GM12878 (cell line): ENCODE data around the gene THSD4. TPM values are rescaled to one million over a fixed set of nuclear protein-coding genes. Genes with fewer than 3 reads are reported as not detected.

Experiments
- ATAC-seq: fragments of 200-7000 bp; cut with Tn5 transposase; 3 replicates; pipeline ENCODE4 v1.9.1; 2020; ENCODE audit warnings: mild to moderate bottlenecking, moderate library complexity
- BruUV-seq: library from RNA; stranded (reverse); fragments of 400-500 nt; replicated peaks from 2 replicates; lab custom pipeline; 2021; lab: Mats Ljungman, UMichigan
- CTCF ChIA-PET: fragments of 300-600 bp; sonication (Branson Sonifier 250); formaldehyde crosslinking; extraction: SDS; loops from one replicate; lab custom pipeline; 2021; ENCODE audit warnings: inconsistent platforms; lab: Yijun Ruan, JAX
- POLR2A ChIA-PET: fragments of 350-600 bp; formaldehyde crosslinking; extraction: SDS; loops from one replicate; lab custom pipeline; 2021; ENCODE audit warnings: inconsistent platforms; lab: Charles Lee
- RAD21 ChIA-PET: fragments of 300-600 bp; sonication (Branson Sonifier 250); formaldehyde crosslinking; loops from one replicate; lab custom pipeline; 2023; ENCODE audit warnings: antibody characterized with exemption; ENCODE audit not compliant: unreplicated experiment; lab: Charles Lee
- SMC1A ChIA-PET: fragments of 300-600 bp; sonication (Branson Sonifier 250); formaldehyde crosslinking; loops from one replicate; lab custom pipeline; 2023; ENCODE audit not compliant: unreplicated experiment, uncharacterized antibody; lab: Charles Lee
- DNase-seq: peaks from one replicate; pipeline ENCODE4 v3.0.0-alpha.2; 2011; ENCODE audit warnings: low read depth, low spot score
- FAIRE-seq: peaks from 3 replicates; lab custom pipeline; 2011; peaks lifted over from hg19 to GRCh38; lab: Jason Lieb, UNC
- H2AFZ ChIP-seq: 2 replicates; pipeline ENCODE4 v1.6.0; 2011; ENCODE audit warnings: low read depth, low read length, control low read depth; ENCODE audit not compliant: control insufficient read depth
- H3K27ac ChIP-seq: 2 replicates; pipeline ENCODE4 v1.5.1; 2011; ENCODE audit warnings: control low read depth; ENCODE audit not compliant: control insufficient read depth, insufficient read depth
- H3K27me3 ChIP-seq, 2 experiments: replicated peaks in 1 of 2; 2 replicates each; pipeline versions ENCODE4 v1.6.0 to v1.6.1; 2011; ENCODE audit warnings: low read length in 1 of 2; ENCODE audit not compliant: control insufficient read depth in 2 of 2, insufficient read depth in 2 of 2
- H3K36me3 ChIP-seq, 2 experiments: 2 replicates each; pipeline ENCODE4 v1.5.1; 2011; ENCODE audit warnings: low read length in 1 of 2; ENCODE audit not compliant: control insufficient read depth in 2 of 2, insufficient read depth in 2 of 2
- H3K4me1 ChIP-seq: 2 replicates; pipeline ENCODE4 v1.6.1; 2011; ENCODE audit warnings: mild to moderate bottlenecking, low read length, moderate library complexity, mixed read lengths; ENCODE audit not compliant: control insufficient read depth, insufficient read depth
- H3K4me2 ChIP-seq: 2 replicates; pipeline ENCODE4 v1.6.0; 2011; ENCODE audit warnings: control low read depth; ENCODE audit not compliant: control insufficient read depth, insufficient read depth
- H3K4me3 ChIP-seq: fragments of 200-600 bp; sonication (generic); 2 replicates; pipeline ENCODE4 v1.5.1; 2016
- H3K79me2 ChIP-seq: 2 replicates; pipeline ENCODE4 v1.6.0; 2011; ENCODE audit warnings: low read length; ENCODE audit not compliant: control insufficient read depth, insufficient read depth
- H3K9ac ChIP-seq: 2 replicates; pipeline ENCODE4 v1.8.0; 2011; ENCODE audit warnings: low read length, control low read depth, mixed read lengths; ENCODE audit not compliant: control insufficient read depth, insufficient read depth
- H3K9me3 ChIP-seq: replicated peaks from 3 replicates; pipeline ENCODE4 v1.5.1; 2011; ENCODE audit warnings: mild to moderate bottlenecking, low read length; ENCODE audit not compliant: control insufficient read depth, insufficient read depth
- H4K20me1 ChIP-seq: 2 replicates; pipeline ENCODE4 v1.6.0; 2011; ENCODE audit not compliant: control insufficient read depth, insufficient read depth
- HDAC2 ChIP-seq: fragments of 200-600 bp; sonication (generic); IDR thresholded peaks from 2 replicates; pipeline ENCODE4 v1.6.1; 2017
- NBN ChIP-seq: fragments of 450-650 bp; IDR thresholded peaks from 2 replicates; pipeline ENCODE4 v1.6.1; 2016
- RB1 ChIP-seq: fragments of 450-650 bp; formaldehyde crosslinking; IDR thresholded peaks from 2 replicates; pipeline ENCODE4 v1.6.1; 2017; ENCODE audit warnings: mild to moderate bottlenecking, borderline replicate concordance
- RUNX3 ChIP-seq: IDR thresholded peaks from 2 replicates; pipeline ENCODE4 v1.6.1; 2012; ENCODE audit warnings: low read length, inconsistent platforms
- SMAD5 ChIP-seq: IDR thresholded peaks from 2 replicates; pipeline ENCODE4 v1.6.1; 2016; ENCODE audit warnings: antibody characterized with exemption, low read depth
- STAT1 ChIP-seq: fragments of 450-650 bp; conservative IDR thresholded peaks from 2 replicates; pipeline ENCODE4 v1.6.1; 2014; ENCODE audit warnings: antibody characterized with exemption, mild to moderate bottlenecking
- TAF1 ChIP-seq: IDR thresholded peaks from 2 replicates; pipeline ENCODE4 v1.6.1; 2011; ENCODE audit warnings: mild to moderate bottlenecking, low read depth, low read length, borderline replicate concordance
- TBL1XR1 ChIP-seq: IDR thresholded peaks from 2 replicates; pipeline ENCODE4 v1.6.1; 2012; ENCODE audit warnings: low read depth, low read length, improper control_type of control experiment
- WGBS: methylation state at CpG from one replicate; pipeline ENCODE4 v1.1.6; 2016; ENCODE audit warnings: low lambda C conversion rate; ENCODE audit not compliant: insufficient replicate concordance, insufficient coverage; ENCODE audit errors: missing lambda C conversion rate; 5-methylcytosine and 5-hydroxymethylcytosine counted together
- in situ Hi-C: fragments of 300-500 bp; cut with MboI; formaldehyde crosslinking; loops from 9 replicates; pipeline ENCODE4 v1.14.3; 2018; ENCODE audit warnings: mixed read lengths
- intact Hi-C: fragments of 100-400 bp; cut with micrococcal nuclease; formaldehyde crosslinking; loops from one replicate; pipeline ENCODE4 v1.14.2; 2022; ENCODE audit not compliant: unreplicated experiment
- polyA plus RNA-seq, 11 experiments: library from polyadenylated mRNA; depleted of rRNA in 4 of 11; unstranded in 6 of 11; stranded (reverse) in 5 of 11; fragments of >200 nt; fragmentation: Nextera tagmentation in 4 of 11; fragmentation: Illumina TruSeq in 1 of 11; extraction: Ambion mirVana in 4 of 11; extraction: Trizol in 1 of 11; gene quantifications; 1 replicate in 1 of 11; 2 replicates in 10 of 11; pipeline versions ENCODE4 v1.2.1 to v1.2.3, GENCODE V29; 2011 to 2016; ENCODE audit warnings: inconsistent platforms in 2 of 11, missing spikeins in 2 of 11, low read depth in 1 of 11
- total RNA-seq, 4 experiments: library from RNA; depleted of rRNA in 3 of 4; stranded (reverse); fragments of >200 nt in 3 of 4; fragmentation: Illumina TruSeq in 1 of 4; extraction: Trizol in 1 of 4; gene quantifications; 2 replicates each; pipeline versions ENCODE4 v1.2.1 to v1.2.3, GENCODE V29; 2013 to 2021
- TF ChIP-seq, protein P1 (sequence below): fragments of 450-650 bp; IDR thresholded peaks from 2 replicates; pipeline ENCODE4 v1.6.1; 2017; ENCODE audit warnings: mild to moderate bottlenecking, moderate library complexity
- TF ChIP-seq, protein P2 (sequence below): fragments of 450-650 bp; IDR thresholded peaks from 2 replicates; pipeline ENCODE4 v1.6.1; 2017; ENCODE audit warnings: mild to moderate bottlenecking
- TF ChIP-seq, protein P3 (sequence below): fragments of 450-650 bp; IDR thresholded peaks from 2 replicates; pipeline ENCODE4 v1.6.1; 2017; ENCODE audit warnings: mild to moderate bottlenecking, low read depth, inconsistent platforms; ENCODE audit not compliant: poor library complexity, severe bottlenecking
- TF ChIP-seq, protein P4 (sequence below): fragments of 450-650 bp; IDR thresholded peaks from 2 replicates; pipeline ENCODE4 v1.6.1; 2017; ENCODE audit warnings: low read depth, mild to moderate bottlenecking, moderate library complexity

Gene THSD4
- total and polyA plus RNA-seq, 10 of the 15 experiments (the other 5 are each of a cell fraction or from before 2014, with no cell fraction given): 0.04 to 0.13 (median 0.05) TPM; not detected in 7

DNA sequence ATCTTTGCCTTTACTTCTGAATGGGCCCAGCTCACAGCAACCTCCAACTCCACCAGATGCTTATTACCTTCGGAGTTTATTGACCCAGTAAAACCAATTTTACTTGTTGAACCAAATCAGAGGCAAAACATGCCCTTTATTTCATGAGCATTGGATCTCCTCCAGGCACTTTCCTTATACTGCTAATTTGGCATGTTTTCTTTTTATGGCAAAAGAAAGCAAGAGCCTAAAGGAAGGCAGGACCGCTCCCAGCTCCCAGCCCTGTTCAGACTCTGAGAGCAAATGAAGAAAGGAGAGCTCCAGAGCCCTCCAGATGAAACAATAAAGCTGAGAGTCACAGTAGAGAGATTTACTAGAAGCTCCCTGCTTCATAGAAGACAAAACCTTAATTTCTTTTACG is 613.6 kb downstream of the THSD4 start:
- FAIRE-seq (no peak), DNase-seq (no peak), ATAC-seq (no peak)
- H3K4me2 ChIP-seq: no peak overlapping the region
- no peaks in the 10 kb centered on the region for H3K79me2 ChIP-seq
- 0 out of 4 replicates have a peak, but pooled peaks cover 0 to 2% of the 10 kb centered on the region in 2 experiments for H3K27me3 ChIP-seq
- H3K36me3 ChIP-seq: no peaks in the 10 kb centered on the region
- in situ Hi-C loops: no loop called here
- no peaks in the 10 kb centered on the region for H4K20me1 ChIP-seq
- WGBS: 16% methylated on average over 3 of the region's 3 CpGs
- H3K9me3 ChIP-seq: no peaks in the 10 kb centered on the region
- intact Hi-C loops: no loop called here
- TF ChIP-seq, protein P1, sequence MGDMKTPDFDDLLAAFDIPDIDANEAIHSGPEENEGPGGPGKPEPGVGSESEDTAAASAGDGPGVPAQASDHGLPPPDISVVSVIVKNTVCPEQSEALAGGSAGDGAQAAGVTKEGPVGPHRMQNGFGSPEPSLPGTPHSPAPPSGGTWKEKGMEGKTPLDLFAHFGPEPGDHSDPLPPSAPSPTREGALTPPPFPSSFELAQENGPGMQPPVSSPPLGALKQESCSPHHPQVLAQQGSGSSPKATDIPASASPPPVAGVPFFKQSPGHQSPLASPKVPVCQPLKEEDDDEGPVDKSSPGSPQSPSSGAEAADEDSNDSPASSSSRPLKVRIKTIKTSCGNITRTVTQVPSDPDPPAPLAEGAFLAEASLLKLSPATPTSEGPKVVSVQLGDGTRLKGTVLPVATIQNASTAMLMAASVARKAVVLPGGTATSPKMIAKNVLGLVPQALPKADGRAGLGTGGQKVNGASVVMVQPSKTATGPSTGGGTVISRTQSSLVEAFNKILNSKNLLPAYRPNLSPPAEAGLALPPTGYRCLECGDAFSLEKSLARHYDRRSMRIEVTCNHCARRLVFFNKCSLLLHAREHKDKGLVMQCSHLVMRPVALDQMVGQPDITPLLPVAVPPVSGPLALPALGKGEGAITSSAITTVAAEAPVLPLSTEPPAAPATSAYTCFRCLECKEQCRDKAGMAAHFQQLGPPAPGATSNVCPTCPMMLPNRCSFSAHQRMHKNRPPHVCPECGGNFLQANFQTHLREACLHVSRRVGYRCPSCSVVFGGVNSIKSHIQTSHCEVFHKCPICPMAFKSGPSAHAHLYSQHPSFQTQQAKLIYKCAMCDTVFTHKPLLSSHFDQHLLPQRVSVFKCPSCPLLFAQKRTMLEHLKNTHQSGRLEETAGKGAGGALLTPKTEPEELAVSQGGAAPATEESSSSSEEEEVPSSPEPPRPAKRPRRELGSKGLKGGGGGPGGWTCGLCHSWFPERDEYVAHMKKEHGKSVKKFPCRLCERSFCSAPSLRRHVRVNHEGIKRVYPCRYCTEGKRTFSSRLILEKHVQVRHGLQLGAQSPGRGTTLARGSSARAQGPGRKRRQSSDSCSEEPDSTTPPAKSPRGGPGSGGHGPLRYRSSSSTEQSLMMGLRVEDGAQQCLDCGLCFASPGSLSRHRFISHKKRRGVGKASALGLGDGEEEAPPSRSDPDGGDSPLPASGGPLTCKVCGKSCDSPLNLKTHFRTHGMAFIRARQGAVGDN: no peak
- TF ChIP-seq, protein P2, sequence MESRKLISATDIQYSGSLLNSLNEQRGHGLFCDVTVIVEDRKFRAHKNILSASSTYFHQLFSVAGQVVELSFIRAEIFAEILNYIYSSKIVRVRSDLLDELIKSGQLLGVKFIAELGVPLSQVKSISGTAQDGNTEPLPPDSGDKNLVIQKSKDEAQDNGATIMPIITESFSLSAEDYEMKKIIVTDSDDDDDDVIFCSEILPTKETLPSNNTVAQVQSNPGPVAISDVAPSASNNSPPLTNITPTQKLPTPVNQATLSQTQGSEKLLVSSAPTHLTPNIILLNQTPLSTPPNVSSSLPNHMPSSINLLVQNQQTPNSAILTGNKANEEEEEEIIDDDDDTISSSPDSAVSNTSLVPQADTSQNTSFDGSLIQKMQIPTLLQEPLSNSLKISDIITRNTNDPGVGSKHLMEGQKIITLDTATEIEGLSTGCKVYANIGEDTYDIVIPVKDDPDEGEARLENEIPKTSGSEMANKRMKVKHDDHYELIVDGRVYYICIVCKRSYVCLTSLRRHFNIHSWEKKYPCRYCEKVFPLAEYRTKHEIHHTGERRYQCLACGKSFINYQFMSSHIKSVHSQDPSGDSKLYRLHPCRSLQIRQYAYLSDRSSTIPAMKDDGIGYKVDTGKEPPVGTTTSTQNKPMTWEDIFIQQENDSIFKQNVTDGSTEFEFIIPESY: no peak
- TF ChIP-seq, protein P3, sequence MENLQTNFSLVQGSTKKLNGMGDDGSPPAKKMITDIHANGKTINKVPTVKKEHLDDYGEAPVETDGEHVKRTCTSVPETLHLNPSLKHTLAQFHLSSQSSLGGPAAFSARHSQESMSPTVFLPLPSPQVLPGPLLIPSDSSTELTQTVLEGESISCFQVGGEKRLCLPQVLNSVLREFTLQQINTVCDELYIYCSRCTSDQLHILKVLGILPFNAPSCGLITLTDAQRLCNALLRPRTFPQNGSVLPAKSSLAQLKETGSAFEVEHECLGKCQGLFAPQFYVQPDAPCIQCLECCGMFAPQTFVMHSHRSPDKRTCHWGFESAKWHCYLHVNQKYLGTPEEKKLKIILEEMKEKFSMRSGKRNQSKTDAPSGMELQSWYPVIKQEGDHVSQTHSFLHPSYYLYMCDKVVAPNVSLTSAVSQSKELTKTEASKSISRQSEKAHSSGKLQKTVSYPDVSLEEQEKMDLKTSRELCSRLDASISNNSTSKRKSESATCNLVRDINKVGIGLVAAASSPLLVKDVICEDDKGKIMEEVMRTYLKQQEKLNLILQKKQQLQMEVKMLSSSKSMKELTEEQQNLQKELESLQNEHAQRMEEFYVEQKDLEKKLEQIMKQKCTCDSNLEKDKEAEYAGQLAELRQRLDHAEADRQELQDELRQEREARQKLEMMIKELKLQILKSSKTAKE: no peak
- TF ChIP-seq NBN: no peak
- no peak for TF ChIP-seq HDAC2
- TF ChIP-seq RUNX3: no peak
- TF ChIP-seq, protein P4, sequence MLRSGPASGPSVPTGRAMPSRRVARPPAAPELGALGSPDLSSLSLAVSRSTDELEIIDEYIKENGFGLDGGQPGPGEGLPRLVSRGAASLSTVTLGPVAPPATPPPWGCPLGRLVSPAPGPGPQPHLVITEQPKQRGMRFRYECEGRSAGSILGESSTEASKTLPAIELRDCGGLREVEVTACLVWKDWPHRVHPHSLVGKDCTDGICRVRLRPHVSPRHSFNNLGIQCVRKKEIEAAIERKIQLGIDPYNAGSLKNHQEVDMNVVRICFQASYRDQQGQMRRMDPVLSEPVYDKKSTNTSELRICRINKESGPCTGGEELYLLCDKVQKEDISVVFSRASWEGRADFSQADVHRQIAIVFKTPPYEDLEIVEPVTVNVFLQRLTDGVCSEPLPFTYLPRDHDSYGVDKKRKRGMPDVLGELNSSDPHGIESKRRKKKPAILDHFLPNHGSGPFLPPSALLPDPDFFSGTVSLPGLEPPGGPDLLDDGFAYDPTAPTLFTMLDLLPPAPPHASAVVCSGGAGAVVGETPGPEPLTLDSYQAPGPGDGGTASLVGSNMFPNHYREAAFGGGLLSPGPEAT: no peak
- TF ChIP-seq TBL1XR1: no peak
- TF ChIP-seq TAF1: no peak
- no peak for TF ChIP-seq STAT1
- TF ChIP-seq SMAD5: no peak
- TF ChIP-seq RB1: no peak
- no peak overlapping the region for H3K4me3 ChIP-seq
- H2AFZ ChIP-seq: no peak overlapping the region
- RAD21 ChIA-PET: no interaction called here
- H3K4me1 ChIP-seq: no peaks in the 10 kb centered on the region
- CTCF ChIA-PET: interaction anchor here (0.8 to 1.6 kb wide), 6 partner anchors 9 to 281 kb away, joined by 3 to 4 read pairs (median 4); no protein-coding TSS in a partner anchor
- BruUV-seq: no TSS peak
- H3K9ac ChIP-seq: no peak overlapping the region
- SMC1A ChIA-PET: interaction anchor here (0.7 to 1.2 kb wide), 2 partner anchors 104 to 154 kb away, joined by 3 read pairs; no protein-coding TSS in a partner anchor
- POLR2A ChIA-PET: no interaction called here
- H3K27ac ChIP-seq: no peak overlapping the region
